CD4-positive, alpha-beta T cell treated with Interleukin-15 for 4 hours (primary cell): Measurements from ENCODE around the gene MUC5AC.
"Not testable (repeated sequence)": the region's sequence is repeated elsewhere in the genome, so short reads cannot be mapped to it uniquely, and the experiment has no call there.

Source experiments
- DNase-seq: peaks from one replicate; pipeline ENCODE4 v3.0.0-alpha.2; 2020; ENCODE audit warnings: low spot score

Gene MUC5AC

GRCh38 chr11:1177020-1177770, 19.4 kb downstream of the MUC5AC start:
- DNase-seq = no peak

- no peak for DNase-seq
Measured at GRCh38 chr11:1177771-1178090, 20.0 kb downstream of the MUC5AC start.

- DNase-seq = no peak
Measured at GRCh38 chr11:1178201-1178885, 20.6 kb downstream of the MUC5AC start.

GRCh38 chr11:1178906-1179305, 21.2 kb downstream of the MUC5AC start:
- DNase-seq = no peak

- no peak for DNase-seq
Measured at GRCh38 chr11:1179641-1180040, 21.9 kb downstream of the MUC5AC start.

GRCh38 chr11:1180171-1180570, 22.4 kb downstream of the MUC5AC start:
- no peak for DNase-seq

GRCh38 chr11:1180947-1181391, 23.2 kb downstream of the MUC5AC start:
- DNase-seq = no peak

- no peak for DNase-seq
Measured at GRCh38 chr11:1181420-1181819, 23.7 kb downstream of the MUC5AC start.

- DNase-seq = no peak
Measured at GRCh38 chr11:1181853-1182535, 24.2 kb downstream of the MUC5AC start.

GRCh38 chr11:1184139-1184538, 26.4 kb downstream of the MUC5AC start:
- DNase-seq = not testable (repeated sequence)

GRCh38 chr11:1188451-1189130, 30.8 kb downstream of the MUC5AC start:
- not testable (repeated sequence) for DNase-seq

- DNase-seq = not testable (repeated sequence)
Measured at GRCh38 chr11:1189816-1190215, 32.1 kb downstream of the MUC5AC start.

GRCh38 chr11:1191786-1192470, 34.2 kb downstream of the MUC5AC start:
- DNase-seq = not testable (repeated sequence)

- no peak for DNase-seq
Measured at GRCh38 chr11:1192741-1193325, 35.1 kb downstream of the MUC5AC start.

GRCh38 chr11:1193326-1194230, 35.8 kb downstream of the MUC5AC start:
- DNase-seq = no peak

- DNase-seq = no peak
Measured at GRCh38 chr11:1194231-1194976, 36.7 kb downstream of the MUC5AC start.

GRCh38 chr11:1194977-1195681, 37.4 kb downstream of the MUC5AC start:
- no peak for DNase-seq

GRCh38 chr11:1195682-1196515, 38.1 kb downstream of the MUC5AC start:
- no peak for DNase-seq
